GM21619 (cell line): ENCODE results near the gene PRKAA1.
"Not testable (repeated sequence)": the region's sequence is repeated elsewhere in the genome, so short reads cannot be mapped to it uniquely, and the experiment has no call there.

Source experiments
- ATAC-seq: cut with Tn5 transposase; IDR thresholded peaks from one replicate; pipeline ENCODE4 v1.9.1; 2021; ENCODE audit not compliant: unreplicated experiment

PRKAA1 gene

DNA sequence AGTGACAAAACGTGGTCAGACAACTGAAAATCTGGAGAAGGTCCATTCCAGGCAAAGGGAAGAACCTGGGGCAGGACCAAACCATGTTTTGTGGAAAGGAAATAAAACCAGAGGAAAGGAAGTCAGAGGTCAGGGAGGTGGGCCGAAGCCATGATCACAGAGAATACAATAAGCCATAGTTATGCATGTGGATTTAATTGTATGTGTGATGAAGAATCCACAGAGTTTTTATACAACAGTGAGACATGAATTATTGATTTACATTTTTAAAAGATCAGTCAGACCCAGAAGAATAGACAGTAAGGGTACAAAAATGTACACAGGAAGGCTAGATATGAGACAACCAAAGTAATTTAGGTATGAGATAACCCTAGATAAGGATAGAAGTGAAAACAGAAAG lies 63.2 kb downstream of the PRKAA1 start:
- no peak for ATAC-seq

DNA sequence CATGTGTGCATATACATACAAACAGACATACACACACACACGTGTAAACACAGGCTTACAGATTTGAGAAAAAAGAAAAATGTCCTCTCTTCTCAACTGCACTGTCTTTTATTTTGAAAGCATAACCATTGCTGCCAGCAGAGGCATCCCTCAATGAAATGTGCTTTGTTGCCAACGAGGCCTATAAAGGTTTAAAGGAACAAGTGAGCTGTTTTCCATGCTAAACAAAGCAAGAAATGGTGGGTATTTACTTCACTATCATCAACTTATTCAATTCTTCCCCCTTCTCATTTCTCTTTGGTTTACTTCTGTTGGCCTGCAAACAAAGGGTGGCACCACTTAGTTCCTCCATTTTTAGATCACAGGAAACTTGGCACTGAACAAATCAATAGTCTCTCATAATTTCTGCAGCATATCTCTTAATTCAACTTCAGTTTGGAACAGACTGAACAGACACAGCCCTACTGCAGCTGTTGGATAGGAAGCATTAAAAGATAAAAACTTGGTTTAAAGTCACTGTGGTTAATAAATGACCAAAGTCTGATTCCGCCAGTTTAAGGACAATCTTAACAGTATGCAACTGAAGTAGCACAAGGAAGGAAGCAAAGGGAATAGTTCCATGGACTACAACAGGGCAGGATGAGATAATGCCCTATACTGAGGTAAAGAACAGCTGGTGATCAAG lies 64.2 kb downstream of the PRKAA1 start:
- ATAC-seq = no peak

DNA sequence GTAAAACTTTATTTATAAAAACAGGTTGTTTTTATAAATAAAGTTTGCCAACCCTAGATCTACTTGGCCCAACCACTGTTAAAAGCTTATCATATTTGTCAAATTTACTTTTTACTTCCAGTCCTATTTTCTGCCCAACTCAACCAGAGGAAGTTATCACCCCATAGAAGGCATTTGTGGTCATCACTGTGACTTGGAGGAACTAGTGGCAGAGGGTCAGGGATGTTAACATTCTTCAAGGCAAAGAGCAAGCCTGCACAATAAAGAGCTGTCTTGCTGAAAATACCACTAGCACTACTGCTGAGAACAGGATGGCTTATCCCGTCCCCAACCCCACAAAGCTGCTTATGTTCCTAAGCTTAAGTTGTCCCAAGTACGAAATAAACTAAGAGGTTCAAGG lies 64.7 kb downstream of the PRKAA1 start:
- no peak for ATAC-seq

DNA sequence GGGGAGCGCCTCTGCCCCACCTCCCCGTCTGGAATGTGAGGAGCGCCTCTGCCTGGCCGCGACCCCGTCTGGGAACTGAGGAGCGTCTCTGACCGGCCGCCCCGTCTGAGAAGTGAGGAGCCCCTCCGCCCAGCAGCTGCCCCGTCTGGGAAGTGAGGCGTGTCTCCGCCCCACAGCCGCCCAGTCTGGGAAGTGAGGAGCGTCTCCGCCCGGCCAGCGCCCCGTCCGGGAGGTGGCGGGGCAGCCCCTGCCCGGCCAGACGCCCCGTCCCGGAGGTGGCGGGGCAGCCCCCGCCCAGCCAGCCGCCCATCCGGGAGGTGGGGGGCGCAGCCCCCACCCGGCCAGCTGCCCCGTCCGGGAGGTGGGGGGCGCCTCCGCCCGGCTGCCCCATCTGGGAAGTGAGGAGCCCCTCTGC lies 75.7 kb downstream of the PRKAA1 start:
- not testable (repeated sequence) for ATAC-seq

DNA sequence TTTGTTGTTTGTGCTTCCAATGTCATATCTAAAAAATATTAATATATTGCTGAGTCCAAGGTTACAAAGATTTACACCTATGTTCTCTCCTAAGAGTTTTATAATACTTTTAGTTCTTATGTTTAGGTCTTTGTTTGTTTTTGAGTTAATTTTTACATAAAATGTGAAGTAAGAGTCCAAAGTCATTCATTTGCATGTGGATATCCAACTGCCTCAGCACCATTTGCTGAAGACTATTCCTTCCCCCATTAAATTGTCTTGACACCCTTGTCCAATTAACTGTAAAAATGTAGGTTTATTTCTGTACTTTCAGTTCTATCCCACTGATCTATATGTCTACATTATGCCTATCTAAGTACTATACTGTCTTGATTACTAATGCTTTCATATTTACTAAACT lies 78.1 kb downstream of the PRKAA1 start:
- ATAC-seq = no peak

DNA sequence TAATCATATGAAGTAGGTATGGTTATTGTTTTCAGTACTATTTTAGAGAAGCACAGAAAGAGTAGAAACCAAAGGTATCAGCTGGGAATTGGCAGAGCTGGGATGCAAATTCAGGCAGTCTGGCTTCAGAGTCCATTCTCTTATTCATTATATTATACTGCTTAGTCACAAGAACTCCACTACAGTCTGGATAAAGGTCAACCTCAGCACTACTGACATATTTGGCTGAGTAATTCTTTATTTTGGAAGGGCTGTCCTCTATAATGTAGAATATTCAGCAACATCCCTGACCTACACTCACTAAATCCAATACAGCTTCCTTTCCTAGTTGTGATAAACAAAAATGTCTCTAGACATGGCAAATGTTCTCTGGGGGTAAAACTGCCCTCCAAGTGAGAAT lies 80.9 kb downstream of the PRKAA1 start:
- ATAC-seq = no peak

DNA sequence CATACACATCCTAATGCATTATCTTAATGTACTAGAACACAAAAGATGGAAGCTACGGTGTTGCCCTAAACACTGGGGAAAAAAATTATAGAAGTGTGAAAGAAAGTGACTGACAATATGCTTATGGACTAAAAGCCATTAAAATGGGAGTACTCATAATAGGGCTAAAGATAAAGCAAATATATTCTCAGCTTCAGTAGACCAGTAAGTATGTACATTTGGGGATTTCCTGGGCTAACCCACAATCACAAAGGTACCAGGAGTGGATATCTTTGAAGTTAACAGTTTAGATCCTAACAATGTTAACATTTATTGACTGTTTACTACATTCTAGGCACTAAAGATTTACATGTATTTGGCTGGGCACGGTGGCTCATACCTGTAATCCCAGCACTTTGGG lies 81.6 kb downstream of the PRKAA1 start:
- ATAC-seq = no peak

DNA sequence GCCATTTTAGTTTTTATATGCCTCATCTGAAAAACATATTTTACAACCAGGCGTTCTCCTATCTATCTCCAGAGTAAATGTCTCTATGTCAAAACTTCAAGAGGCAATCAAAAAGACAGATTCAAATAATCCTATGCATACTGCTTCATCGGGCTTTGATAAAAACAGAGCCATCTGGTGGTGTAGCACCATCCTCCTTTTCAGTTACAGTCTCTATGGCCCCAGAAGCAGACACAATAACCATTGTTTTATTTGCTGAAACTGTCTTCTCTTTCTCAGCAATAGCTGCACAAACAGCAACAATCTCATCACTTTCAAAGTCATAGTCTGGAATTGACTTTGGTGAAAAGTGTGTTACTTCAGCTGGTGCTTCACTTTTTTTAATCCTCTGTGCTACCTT lies 82.2 kb downstream of the PRKAA1 start:
- ATAC-seq = no peak

DNA sequence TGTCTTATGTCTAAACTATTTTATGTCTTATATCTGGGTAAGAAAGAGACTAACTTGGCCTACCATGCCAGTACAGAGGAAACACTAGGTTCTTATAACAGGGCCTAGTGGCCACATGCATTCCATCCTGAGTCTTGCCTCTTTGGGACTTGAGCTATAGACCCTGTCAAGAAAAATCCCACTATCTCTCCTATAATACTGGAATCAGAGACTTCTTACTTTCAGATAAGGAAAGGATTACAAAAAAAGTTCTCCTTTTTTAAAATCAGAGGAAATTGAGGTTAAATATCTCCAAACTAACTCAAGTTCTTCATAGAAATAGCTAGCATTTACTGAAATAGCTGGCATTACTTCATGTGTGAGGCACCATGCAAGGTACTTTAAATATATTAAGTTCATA lies 84.2 kb downstream of the PRKAA1 start:
- ATAC-seq = no peak

DNA sequence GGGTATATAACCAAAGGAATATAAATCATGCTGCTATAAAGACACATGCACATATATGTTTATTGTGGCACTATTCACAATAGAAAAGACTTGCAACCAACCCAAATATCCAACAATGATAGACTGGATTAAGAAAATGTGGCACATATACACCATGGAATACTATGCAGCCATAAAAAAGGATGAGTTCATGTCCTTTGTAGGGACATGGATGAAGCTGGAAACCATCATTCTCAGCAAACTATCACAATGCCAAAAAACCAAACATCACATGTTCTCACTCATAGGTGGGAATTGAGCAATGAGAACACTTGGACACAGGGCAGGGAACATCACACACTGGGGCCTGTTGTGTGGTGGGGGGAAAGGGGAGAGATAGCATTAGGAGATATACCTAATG lies 87.6 kb downstream of the PRKAA1 start:
- not testable (repeated sequence) for ATAC-seq
